Colonic mucosa (tissue), 4 donors: ENCODE measurements around the gene ADGRA1. TPM values are rescaled to one million over a fixed set of nuclear protein-coding genes. Genes with fewer than 3 reads are reported as not detected.
A peak's percentile ranks its signal among the peaks of the same experiment; 100 is the strongest.

Source experiments
- DNase-seq: peaks from one replicate; pipeline ENCODE4 v3.0.0-alpha.2; 2020
- H3K27ac ChIP-seq: fragments of 200-600 bp; one replicate; pipeline ENCODE4 v1.8.0; 2021
- H3K27me3 ChIP-seq: fragments of 200-600 bp; one replicate; pipeline ENCODE4 v1.8.0; 2021
- H3K36me3 ChIP-seq: fragments of 200-600 bp; one replicate; pipeline ENCODE4 v1.8.0; 2021
- H3K4me1 ChIP-seq: fragments of 200-600 bp; one replicate; pipeline ENCODE4 v1.8.0; 2021; ENCODE audit warnings: mild to moderate bottlenecking
- H3K4me3 ChIP-seq: fragments of 200-600 bp; one replicate; pipeline ENCODE4 v1.8.0; 2021
- H3K9ac ChIP-seq, 2 donors: one replicate each; pipeline ENCODE4 v1.7.0; 2013; ENCODE audit warnings: control low read depth in 2 of 2, low read depth in 2 of 2, low read length in 2 of 2
- H3K9me3 ChIP-seq: fragments of 200-600 bp; one replicate; pipeline ENCODE4 v1.8.0; 2021
- intact Hi-C: fragments of 100-400 bp; cut with DNase I; formaldehyde crosslinking; loops from one replicate; pipeline ENCODE4 v1.14.1; 2022
- total RNA-seq, 2 donors: library from RNA; stranded (reverse); fragmentation: NEBNext Ultra II Directional in 1 of 2; extraction: Animal tissue kit (Norgen Biotek cat#: 25700) in 1 of 2; gene quantifications; one replicate each; pipeline ENCODE4 v1.2.1, GENCODE V29; 2021
- TF ChIP-seq, protein P1 (sequence below): fragments of 200-600 bp; IDR thresholded peaks from one replicate; pipeline ENCODE4 v1.8.0; 2022; ENCODE audit warnings: antibody characterized with exemption, mild to moderate bottlenecking
- donor health status: healthy.
- donor health status: DM: no; HTN: no; CAD: no.
- donor health status: DM: no; HTN: no; CAD: no.

Gene ADGRA1
- total RNA-seq, 2 donors from 2014 or later = not detected

GRCh38 chr10:133158756-133159610, 71.3 kb downstream of the ADGRA1 start:
- Histone ChIP-seq H3K9me3 (no peaks in the 10 kb centered on the region), H3K9ac (no peak overlapping the region), H3K4me1 (no peaks in the 10 kb centered on the region), H3K4me3 (no peak overlapping the region), H3K27me3 (peaks cover 17% of the 10 kb centered on the region), H3K27ac (no peak overlapping the region), H3K36me3 (no peaks in the 10 kb centered on the region)
- DNase-seq = no peak
- intact Hi-C loops = no loop called here
- TF ChIP-seq, protein P1, sequence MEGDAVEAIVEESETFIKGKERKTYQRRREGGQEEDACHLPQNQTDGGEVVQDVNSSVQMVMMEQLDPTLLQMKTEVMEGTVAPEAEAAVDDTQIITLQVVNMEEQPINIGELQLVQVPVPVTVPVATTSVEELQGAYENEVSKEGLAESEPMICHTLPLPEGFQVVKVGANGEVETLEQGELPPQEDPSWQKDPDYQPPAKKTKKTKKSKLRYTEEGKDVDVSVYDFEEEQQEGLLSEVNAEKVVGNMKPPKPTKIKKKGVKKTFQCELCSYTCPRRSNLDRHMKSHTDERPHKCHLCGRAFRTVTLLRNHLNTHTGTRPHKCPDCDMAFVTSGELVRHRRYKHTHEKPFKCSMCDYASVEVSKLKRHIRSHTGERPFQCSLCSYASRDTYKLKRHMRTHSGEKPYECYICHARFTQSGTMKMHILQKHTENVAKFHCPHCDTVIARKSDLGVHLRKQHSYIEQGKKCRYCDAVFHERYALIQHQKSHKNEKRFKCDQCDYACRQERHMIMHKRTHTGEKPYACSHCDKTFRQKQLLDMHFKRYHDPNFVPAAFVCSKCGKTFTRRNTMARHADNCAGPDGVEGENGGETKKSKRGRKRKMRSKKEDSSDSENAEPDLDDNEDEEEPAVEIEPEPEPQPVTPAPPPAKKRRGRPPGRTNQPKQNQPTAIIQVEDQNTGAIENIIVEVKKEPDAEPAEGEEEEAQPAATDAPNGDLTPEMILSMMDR = no peak

DNA sequence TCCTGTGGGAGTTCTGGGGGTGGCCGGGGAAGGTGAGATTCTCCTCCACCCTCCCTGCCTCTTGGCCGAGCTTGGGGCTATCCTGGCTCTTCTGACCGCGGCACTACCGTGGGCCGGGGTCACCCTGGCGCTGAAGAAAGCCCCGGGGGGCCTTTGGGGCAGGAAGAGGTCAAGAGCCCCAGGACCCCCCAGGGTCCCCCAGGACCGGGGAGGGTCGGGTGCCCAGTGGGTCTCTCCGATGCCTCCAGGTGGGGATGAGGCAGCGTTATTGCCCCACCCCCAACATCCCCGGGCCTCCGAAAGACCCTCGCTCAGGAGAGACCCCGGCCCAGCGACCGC, 71.9 kb downstream of the ADGRA1 start:
- DNase-seq = no peak
- no peak overlapping the region for H3K4me3 ChIP-seq
- TF ChIP-seq, protein P1 = no peak
- intact Hi-C loops = no loop called here
- H3K36me3 ChIP-seq = no peaks in the 10 kb centered on the region
- H3K27me3 ChIP-seq = peaks cover 17% of the 10 kb centered on the region
- no peaks in the 10 kb centered on the region for H3K9me3 ChIP-seq
- no peak overlapping the region for H3K9ac ChIP-seq
- no peak overlapping the region for H3K27ac ChIP-seq
- H3K4me1 ChIP-seq = no peaks in the 10 kb centered on the region

DNA sequence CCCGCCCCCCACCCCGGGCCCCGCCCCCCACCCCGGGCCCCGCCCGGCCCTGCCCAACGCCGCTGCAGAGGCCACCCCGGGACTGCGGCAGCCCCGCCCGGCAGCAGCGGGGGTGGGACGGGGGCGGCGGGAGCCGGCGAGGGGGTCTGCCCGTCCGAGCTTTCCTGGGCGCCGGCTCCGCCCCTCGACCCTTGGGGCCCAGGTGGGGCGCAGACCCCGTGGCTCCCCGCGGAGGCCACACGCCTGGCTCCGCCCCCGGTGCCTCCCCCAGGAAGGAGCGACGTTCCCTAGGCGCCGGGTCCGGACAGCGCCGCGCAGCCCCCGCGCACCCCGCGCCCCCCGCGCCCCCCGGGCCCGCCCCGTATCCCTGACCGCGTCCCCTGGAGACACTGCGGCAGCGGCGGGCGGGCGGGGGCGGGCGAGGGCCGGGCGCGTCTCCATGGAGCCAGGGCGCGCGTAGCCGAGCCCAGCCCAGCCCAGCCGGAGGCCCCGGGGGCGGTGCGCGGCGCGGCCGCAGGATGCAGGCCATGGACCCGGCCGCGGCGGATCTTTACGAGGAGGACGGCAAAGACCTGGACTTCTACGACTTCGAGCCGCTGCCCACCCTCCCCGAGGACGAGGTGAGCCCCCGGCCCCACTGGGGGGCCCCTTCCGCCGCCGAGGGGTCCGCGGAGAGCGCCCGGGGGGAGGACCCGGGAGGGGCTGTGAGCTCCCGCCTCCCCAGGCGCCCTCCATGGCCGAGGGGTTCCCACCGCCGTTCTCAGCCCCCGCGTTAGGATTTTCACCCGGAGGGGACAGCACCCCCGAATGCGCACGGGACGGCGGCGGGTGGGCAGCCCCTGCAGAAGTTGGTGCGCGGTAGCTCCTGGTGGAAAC, 72.5 kb downstream of the ADGRA1 start, which contains the start of gene KNDC1:
Gene KNDC1, plus strand, starts transcription at position 270 of the 876 bp plus-strand sequence. Its CDS starts 249 bp downstream, at position 519.
- H3K27ac ChIP-seq = no peak within 1 kb of the TSS
- DNase-seq = no peak
- H3K4me1 ChIP-seq = no peaks in the 10 kb centered on the region
- no peaks in the 10 kb centered on the region for H3K9me3 ChIP-seq
- no peaks in the 10 kb centered on the region for H3K36me3 ChIP-seq
- H3K27me3 ChIP-seq = peaks cover 17% of the 10 kb centered on the region
- H3K9ac ChIP-seq = no peak within 1 kb of the TSS
- intact Hi-C loops = no loop called here
- TF ChIP-seq, protein P1 = no peak
- H3K4me3 ChIP-seq = peak within 1 kb of the TSS; percentile 19

DNA sequence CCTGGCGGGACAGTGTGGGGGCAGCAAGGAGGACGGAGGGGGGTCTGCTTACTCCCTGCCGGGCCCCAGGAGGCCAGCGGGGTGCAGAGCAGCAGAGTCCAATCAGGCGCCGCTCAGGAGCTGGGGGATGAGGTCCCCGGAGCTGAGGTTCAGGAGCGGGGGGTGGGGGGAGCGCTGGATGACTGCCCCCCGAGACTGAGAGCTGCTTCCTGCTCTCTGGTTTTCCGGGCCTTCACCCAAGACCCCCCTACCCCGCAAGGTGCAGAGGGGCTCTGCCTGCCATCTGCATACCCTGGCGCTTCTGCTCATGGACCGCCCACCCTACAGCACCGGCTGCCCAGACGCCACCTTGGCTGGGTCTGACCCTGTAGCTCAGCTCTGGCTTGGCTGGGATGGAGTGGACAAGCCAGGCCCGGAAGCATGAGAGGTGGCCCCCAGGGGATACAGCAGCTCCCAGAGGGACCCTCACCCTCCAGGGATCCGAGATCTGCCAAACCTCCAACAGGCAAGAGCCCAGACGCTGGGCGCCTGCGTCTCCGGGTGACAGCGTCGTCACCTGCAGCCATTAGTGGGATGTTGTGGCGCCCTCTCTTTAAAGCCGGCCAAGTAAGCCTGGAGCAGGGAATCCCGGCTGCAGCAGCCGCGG, 73.2 kb downstream of the ADGRA1 start:
- no peak for DNase-seq
- TF ChIP-seq, protein P1 = no peak

GRCh38 chr10:133161486-133162109, 73.9 kb downstream of the ADGRA1 start:
- H3K36me3 ChIP-seq = no peaks in the 10 kb centered on the region
- no peaks in the 10 kb centered on the region for H3K4me1 ChIP-seq
- no peak for DNase-seq
- no peaks in the 10 kb centered on the region for H3K9me3 ChIP-seq
- no peak overlapping the region for H3K4me3 ChIP-seq
- TF ChIP-seq, protein P1 = no peak
- peaks cover 17% of the 10 kb centered on the region for H3K27me3 ChIP-seq
- intact Hi-C loops = no loop called here
- no peak overlapping the region for H3K27ac ChIP-seq
- no peak overlapping the region for H3K9ac ChIP-seq

More for the DNA sequence above, 73.2 kb downstream of the ADGRA1 start:
- intact Hi-C loops = no loop called here
- Histone ChIP-seq H3K4me3 (peak overlapping the region; percentile 19), H3K9ac (no peak overlapping the region), H3K36me3 (no peaks in the 10 kb centered on the region), H3K27me3 (peaks cover 17% of the 10 kb centered on the region), H3K27ac (no peak overlapping the region), H3K4me1 (no peaks in the 10 kb centered on the region), H3K9me3 (no peaks in the 10 kb centered on the region)
